Memory B cell (primary cell): ENCODE measurements around the gene MITF.

Source experiments
- ATAC-seq: fragments of 150-1000 bp; cut with Tn5 transposase; 2 replicates; pipeline ENCODE4 v1.10.0; 2021; ENCODE audit warnings: low read depth, mild to moderate bottlenecking, moderate library complexity
- DNase-seq, 2 donors: peaks; one replicate each; pipeline ENCODE4 v3.0.0; 2022; ENCODE audit warnings: low spot score in 2 of 2
- H3K27ac Mint-ChIP-seq: one replicate; pipeline ENCODE4 v1.8.0; 2022; ENCODE audit warnings: mild to moderate bottlenecking, moderate library complexity, mixed read lengths
- H3K27me3 Mint-ChIP-seq: one replicate; pipeline ENCODE4 v1.8.0; 2022; ENCODE audit warnings: mixed read lengths
- H3K36me3 Mint-ChIP-seq: one replicate; pipeline ENCODE4 v1.8.0; 2022; ENCODE audit warnings: mild to moderate bottlenecking, mixed read lengths
- H3K4me1 Mint-ChIP-seq: one replicate; pipeline ENCODE4 v1.8.0; 2022; ENCODE audit warnings: mixed read lengths
- H3K4me3 Mint-ChIP-seq: one replicate; pipeline ENCODE4 v1.8.0; 2022; ENCODE audit warnings: mild to moderate bottlenecking, moderate library complexity, mixed read lengths
- H3K9me3 Mint-ChIP-seq: one replicate; pipeline ENCODE4 v1.8.0; 2022; ENCODE audit warnings: mixed read lengths

The MITF gene

DNA sequence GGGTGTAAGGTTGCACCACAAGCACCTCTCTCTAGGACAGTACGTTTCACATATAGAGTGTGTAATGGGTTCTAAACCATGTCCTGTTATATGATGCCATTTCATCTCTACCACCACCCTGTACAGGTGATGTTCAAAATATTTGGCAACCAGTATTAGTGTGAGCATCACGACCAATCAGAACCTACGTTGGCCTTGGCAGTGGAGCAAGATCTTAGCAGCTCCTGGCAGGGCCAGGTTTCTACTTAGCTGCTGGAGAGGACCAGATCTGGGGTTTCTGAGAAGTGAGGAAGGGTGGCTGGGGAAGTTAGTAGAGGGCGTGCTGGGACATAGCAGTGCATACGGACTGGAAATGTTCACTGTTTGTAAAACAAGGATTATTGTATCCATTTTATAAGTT, 23.1 kb upstream of the MITF start:
- H3K36me3 Mint-ChIP-seq = no peaks in the 10 kb centered on the region
- peaks cover 5% of the 10 kb centered on the region for H3K9me3 Mint-ChIP-seq
- H3K27me3 Mint-ChIP-seq = peaks cover 12% of the 10 kb centered on the region
- H3K4me1 Mint-ChIP-seq = no peaks in the 10 kb centered on the region
- no peak overlapping the region for H3K27ac Mint-ChIP-seq
- H3K4me3 Mint-ChIP-seq = no peak overlapping the region
- ATAC-seq (no peak), DNase-seq (no peak)

DNA sequence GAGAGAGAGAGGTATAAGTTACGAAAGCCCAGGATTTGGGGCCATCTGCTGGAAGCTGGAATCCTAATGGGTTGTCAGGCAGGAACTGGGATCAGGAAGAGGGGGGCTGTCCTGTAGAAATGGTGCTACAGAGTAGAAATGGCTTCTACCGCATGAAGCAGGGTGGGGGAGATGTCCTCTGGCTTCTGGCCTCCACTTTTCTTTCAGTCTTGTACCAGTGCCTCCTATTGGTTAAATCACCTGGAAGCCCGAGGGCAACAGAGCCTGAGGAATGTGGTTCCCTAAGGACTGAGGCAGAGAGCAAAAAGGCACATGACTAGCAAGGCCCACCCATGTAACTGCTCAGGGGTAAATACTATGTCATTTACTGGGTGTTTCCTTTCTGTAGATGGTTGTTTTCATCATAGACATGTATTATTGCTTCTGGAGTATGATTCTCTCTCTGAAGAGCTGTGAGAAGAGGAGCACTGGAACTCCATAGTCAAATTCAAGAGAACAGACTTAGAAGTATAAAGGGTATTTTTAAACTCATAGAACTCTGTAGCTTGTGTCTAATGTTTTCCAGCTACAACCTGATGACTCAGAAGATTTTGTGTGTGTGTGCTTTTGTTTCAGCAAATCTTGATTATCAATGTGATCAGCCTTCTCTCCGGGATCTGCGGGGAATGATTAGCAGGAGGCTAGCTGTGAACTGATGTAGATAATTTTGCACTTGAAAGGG, 20.2 kb upstream of the MITF start:
- DNase-seq (no peak), ATAC-seq (no peak)
- Mint-ChIP-seq H3K27me3 (peaks cover 12% of the 10 kb centered on the region), H3K4me3 (no peak overlapping the region), H3K9me3 (peaks cover 7% of the 10 kb centered on the region), H3K4me1 (no peaks in the 10 kb centered on the region), H3K36me3 (no peaks in the 10 kb centered on the region), H3K27ac (no peak overlapping the region)

DNA sequence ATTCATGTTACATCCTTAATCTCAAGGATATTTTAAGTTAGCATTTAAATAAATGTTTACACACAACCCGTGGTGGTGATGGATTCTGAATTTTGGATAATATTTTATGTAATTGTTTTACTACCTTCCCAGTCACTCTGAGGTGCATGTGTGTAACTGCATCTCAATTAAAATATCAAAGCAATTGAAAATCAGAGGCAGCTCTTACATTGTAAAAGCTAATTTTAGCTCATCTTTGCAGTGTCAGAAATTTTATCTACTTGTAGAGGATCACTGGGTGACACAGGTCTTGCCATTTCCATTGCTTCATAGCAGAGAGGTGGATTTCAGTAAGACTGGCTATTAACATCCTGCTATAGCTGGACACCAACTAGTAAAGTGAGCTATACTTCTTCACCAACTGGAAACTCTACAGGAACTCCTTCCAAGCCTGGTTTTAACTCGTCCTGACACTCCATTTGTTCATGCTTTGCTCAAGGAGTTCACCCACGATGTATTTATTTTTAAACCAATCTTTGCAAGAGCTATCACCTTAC, 19.6 kb upstream of the MITF start:
- Mint-ChIP-seq H3K4me1 (no peaks in the 10 kb centered on the region), H3K9me3 (peaks cover 5% of the 10 kb centered on the region), H3K36me3 (no peaks in the 10 kb centered on the region), H3K27ac (no peak overlapping the region), H3K4me3 (no peak overlapping the region), H3K27me3 (peaks cover 12% of the 10 kb centered on the region)
- ATAC-seq (no peak), DNase-seq (no peak)

DNA sequence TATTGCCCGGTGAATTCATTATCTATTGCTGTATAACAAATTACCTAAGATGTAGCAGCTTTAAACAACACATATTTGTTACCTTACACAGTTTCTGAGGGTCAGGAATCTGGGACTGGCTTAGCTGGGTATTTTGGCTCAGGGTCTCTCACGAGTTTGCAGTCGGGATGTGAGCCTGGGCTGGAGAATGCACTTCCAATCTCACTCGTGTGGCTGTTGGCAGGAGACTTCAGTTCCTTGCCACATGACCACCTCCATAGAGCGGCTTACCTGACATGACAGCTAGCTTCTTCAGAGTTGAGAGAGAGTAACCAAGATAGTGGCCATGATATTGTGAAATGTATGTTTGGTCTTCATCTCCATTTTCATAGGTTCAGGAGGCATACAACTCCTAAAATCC, 18.4 kb upstream of the MITF start:
- H3K36me3 Mint-ChIP-seq = no peaks in the 10 kb centered on the region
- peaks cover 5% of the 10 kb centered on the region for H3K9me3 Mint-ChIP-seq
- DNase-seq (no peak), ATAC-seq (no peak)
- no peak overlapping the region for H3K27ac Mint-ChIP-seq
- H3K27me3 Mint-ChIP-seq = peaks cover 12% of the 10 kb centered on the region
- no peak overlapping the region for H3K4me3 Mint-ChIP-seq
- no peaks in the 10 kb centered on the region for H3K4me1 Mint-ChIP-seq

DNA sequence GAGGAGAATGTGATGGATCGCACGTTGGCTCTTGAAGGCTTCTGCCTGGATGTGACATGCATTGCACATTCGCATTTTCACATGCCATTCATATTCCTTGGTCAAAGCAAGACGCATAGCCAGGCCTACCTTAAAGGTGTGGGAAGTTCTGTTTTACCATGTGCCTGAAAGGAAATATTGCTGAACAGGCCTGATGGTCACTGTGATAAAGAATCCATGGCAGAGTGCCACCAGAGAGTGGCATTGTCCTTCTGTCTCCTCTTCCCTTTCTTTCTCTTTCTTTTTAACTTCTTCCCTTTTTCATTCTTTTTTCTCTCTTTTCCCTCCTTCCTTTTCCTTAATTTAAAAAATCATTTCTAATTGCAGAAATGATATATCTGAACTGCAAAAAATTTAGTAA, 15.9 kb upstream of the MITF start:
- no peak for ATAC-seq
- Mint-ChIP-seq H3K4me1 (no peaks in the 10 kb centered on the region), H3K4me3 (no peak overlapping the region), H3K27me3 (peaks cover 12% of the 10 kb centered on the region), H3K27ac (no peak overlapping the region), H3K36me3 (no peaks in the 10 kb centered on the region), H3K9me3 (peaks cover 5% of the 10 kb centered on the region)
- no peak for DNase-seq

DNA sequence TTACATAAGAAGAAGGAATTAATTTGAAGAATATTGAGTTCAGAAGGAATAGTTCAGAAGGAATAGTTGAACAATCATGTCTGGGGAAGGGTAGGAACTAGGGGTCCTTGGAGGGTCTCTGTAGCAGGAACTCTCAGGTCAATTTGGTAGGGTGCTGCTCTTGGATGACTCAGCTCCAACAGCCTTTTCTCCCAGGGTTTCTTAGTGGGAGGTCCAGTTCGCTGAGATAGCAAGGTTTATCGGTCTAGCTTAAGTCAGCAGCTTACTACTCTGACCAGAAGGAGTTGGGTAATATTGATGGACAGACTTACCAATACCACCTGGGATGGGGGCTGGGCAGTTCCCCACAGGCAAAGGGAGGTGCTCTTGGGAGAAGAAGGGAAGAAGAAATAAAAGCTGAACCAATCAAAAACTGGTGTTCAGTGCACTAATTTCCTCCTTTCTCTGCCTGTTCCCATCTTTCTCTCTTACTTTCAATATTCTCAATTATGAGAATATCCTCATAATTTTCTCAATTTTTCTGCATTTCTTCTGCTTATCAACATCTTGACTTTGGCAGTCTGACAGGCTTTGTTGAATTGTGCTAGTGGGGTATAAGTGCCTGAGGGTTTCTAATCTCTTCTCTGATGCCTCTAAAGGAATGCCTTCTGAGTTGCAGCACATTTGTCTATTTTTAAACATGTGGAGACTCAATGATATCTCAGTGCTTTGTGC, 14.4 kb upstream of the MITF start:
- no peak overlapping the region for H3K4me3 Mint-ChIP-seq
- peaks cover 7% of the 10 kb centered on the region for H3K27me3 Mint-ChIP-seq
- peaks cover 2% of the 10 kb centered on the region for H3K9me3 Mint-ChIP-seq
- no peaks in the 10 kb centered on the region for H3K36me3 Mint-ChIP-seq
- DNase-seq (no peak), ATAC-seq (no peak)
- H3K4me1 Mint-ChIP-seq = no peaks in the 10 kb centered on the region
- no peak overlapping the region for H3K27ac Mint-ChIP-seq

DNA sequence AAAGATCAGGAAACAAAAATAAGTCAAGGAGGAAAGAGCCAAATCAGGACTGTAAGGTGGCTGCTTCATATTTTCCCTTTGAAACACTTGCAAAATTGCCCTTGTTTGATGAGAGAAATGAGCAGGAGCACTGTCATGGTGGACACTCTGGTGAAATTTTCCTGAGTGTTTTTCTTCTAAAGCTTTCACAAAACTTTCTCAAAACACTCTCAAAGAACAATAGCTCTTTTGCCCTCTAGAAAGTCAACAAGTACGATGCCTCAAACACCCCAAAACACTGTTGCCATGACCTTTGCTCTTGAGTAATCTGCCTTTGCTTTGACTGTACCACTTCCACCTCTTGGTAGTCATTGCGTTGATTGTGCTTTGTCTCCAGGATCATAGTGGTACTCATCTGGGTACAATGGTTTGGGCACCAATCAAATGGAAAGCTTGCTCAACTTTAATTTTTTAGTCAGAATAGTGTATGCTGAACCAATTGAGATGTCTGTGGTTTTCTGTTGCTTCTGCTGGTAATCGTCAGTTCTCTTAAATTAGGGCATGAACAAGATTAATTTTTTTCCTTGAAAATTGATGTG, 13.2 kb upstream of the MITF start:
- ATAC-seq (no peak), DNase-seq (no peak)
- Mint-ChIP-seq H3K9me3 (peaks cover 2% of the 10 kb centered on the region), H3K4me1 (no peaks in the 10 kb centered on the region), H3K27me3 (no peaks in the 10 kb centered on the region), H3K4me3 (no peak overlapping the region), H3K27ac (no peak overlapping the region), H3K36me3 (no peaks in the 10 kb centered on the region)

DNA sequence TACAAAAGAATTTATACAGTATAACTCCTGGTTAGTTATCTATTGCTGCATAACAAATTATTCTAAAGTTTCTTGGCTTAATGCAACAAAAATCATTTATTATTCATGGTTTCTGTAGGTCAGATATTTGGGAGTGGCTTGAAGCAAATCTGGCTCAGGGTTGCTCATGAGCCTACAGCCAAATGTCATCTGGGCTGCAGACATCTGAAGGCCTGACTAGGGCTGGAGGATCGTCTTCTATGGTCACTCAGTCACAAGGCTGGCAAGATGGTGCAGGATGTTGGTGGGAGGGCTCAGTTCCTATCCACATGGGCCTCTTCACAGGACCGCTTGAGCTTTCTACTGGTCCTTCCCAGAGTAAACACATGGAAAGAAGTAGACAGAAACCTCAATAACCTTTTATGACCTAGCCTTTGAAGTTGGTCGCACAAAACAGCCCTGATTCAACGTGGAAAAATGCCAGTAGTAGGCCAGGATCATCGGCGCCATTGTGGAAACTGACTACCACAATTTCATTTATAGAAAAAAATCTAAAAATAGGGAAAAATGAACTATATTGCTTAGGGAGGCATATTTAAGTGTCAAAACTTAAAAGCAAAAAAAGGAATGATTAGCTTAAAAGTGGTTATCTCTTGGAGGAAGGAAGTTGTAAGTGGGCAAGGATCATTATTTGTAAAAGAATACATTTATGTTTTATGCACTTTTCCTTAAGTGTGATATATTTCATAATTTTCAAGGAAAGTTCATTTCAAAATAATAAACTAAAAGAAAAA, 9.9 kb upstream of the MITF start:
- no peaks in the 10 kb centered on the region for H3K9me3 Mint-ChIP-seq

DNA sequence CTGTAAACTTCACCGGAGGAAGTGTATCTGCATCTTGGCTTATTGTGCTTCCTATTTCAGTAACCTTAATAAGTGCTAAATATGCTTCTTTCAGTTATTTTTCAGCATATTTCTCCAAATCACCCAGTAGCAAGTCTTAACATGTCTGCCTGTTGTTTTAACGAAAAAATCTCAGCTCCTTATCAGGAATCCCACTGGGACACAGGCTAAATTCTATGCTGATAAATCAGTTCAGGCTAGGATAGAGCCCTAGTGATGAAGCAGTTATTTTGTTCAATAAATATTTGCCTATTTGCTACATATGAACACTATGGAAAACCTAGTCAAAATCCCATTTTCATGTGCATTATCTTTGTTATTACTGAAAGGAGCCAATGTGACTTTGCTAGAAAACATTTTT, 8.2 kb upstream of the MITF start:
- ATAC-seq (no peak), DNase-seq (no peak)
- Mint-ChIP-seq H3K27me3 (no peaks in the 10 kb centered on the region), H3K36me3 (no peaks in the 10 kb centered on the region), H3K27ac (no peak overlapping the region), H3K4me3 (no peak overlapping the region), H3K4me1 (no peaks in the 10 kb centered on the region), H3K9me3 (no peaks in the 10 kb centered on the region)

More for the DNA sequence above, 9.9 kb upstream of the MITF start:
- DNase-seq (no peak), ATAC-seq (no peak)
- Mint-ChIP-seq H3K4me3 (no peak overlapping the region), H3K27ac (no peak overlapping the region), H3K4me1 (no peaks in the 10 kb centered on the region), H3K27me3 (no peaks in the 10 kb centered on the region), H3K36me3 (no peaks in the 10 kb centered on the region)

DNA sequence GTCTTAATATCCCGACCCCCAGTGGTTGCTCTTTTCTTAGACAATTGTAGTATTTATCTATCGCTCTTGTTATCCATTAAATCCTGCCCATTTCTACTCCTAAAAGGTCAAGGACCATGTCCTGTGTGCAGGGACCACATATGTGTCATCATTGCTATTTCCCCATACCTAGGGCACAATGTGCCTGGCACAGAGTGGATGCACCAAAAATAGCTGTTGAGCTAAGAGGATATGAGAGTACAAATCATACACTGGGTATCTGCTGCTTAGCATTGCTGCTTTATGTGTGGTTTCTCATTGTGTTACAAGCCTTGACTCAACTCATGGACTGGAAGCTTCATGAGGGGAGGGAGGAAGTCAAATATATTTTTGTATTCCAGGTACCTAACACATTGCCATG, 3.4 kb upstream of the MITF start:
- H3K27ac Mint-ChIP-seq = no peak overlapping the region
- ATAC-seq (no peak), DNase-seq (no peak)
- H3K4me3 Mint-ChIP-seq = no peak overlapping the region
- H3K36me3 Mint-ChIP-seq = peaks cover 2% of the 10 kb centered on the region
- H3K27me3 Mint-ChIP-seq = peaks cover 12% of the 10 kb centered on the region
- H3K4me1 Mint-ChIP-seq = peaks cover 3% of the 10 kb centered on the region
- H3K9me3 Mint-ChIP-seq = no peaks in the 10 kb centered on the region

DNA sequence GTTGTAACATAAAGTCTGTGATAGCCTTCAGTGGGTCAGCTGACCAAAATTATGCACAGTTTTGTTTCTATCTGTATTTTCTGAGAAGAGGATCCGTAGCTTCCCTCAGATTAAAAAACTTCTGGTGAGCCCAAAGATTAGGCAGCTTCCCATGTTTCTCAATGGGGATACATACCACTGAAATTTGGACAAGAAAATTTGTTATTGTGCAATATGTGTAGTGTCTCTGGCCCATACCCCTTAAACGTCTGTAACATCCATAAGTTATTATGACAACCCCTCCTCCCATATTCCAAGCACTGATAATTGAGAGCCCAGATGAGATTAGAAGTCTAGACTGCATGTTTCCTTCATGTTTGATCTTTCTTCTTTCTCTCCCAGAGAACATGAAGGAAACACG, 1.9 kb upstream of the MITF start:
- ATAC-seq = no peak
- H3K27ac Mint-ChIP-seq = no peak overlapping the region
- H3K4me1 Mint-ChIP-seq = peaks cover 3% of the 10 kb centered on the region
- H3K4me3 Mint-ChIP-seq = no peak overlapping the region
- DNase-seq = no peak
- peaks cover 23% of the 10 kb centered on the region for H3K27me3 Mint-ChIP-seq
- peaks cover 2% of the 10 kb centered on the region for H3K36me3 Mint-ChIP-seq
- no peaks in the 10 kb centered on the region for H3K9me3 Mint-ChIP-seq

DNA sequence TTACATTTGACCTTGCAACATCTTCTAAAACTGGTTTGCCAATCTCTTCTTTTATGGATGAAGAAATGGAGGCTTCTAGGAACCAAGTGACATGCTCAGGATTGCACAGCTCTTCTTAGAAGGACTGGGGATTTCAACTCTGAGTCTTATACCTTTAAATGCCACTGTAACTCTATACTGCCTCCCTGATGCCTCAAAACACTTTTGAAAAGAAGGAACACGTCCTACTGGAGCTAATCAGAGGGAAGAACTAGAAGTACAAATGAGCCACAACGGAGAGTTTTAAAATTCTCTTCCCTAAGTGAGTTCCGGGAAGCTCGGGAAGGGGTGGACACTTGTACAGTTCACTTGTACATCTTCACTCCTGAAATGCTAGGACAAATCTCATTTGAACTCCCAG, 949 bp upstream of the MITF start:
- Mint-ChIP-seq H3K4me1 (peaks cover 3% of the 10 kb centered on the region), H3K27ac (no peak overlapping the region), H3K36me3 (peaks cover 2% of the 10 kb centered on the region), H3K4me3 (no peak overlapping the region), H3K9me3 (no peaks in the 10 kb centered on the region), H3K27me3 (peaks cover 25% of the 10 kb centered on the region)
- DNase-seq (no peak), ATAC-seq (no peak)

DNA sequence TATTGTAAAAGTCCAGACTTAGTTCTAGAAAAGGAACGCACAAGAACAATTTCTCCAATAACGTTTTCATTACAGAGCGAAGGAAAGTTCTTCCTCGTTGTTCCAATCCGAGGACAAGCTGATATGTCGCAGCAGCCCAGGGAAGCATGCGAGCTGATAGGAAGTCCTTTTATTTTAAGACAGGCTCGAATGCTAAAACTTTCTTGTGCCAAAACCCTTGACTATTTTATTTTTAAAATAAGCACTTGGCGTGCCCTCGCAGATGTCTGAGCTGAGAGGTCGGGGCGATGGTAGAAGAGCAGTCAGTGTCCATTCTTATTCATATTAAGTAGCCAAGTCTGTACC, 433 bp upstream of the MITF start:
- peaks cover 3% of the 10 kb centered on the region for H3K4me1 Mint-ChIP-seq
- no peak for DNase-seq
- H3K27me3 Mint-ChIP-seq = peaks cover 25% of the 10 kb centered on the region
- no peak for ATAC-seq
- no peak overlapping the region for H3K27ac Mint-ChIP-seq
- H3K36me3 Mint-ChIP-seq = peaks cover 2% of the 10 kb centered on the region
- H3K9me3 Mint-ChIP-seq = no peaks in the 10 kb centered on the region
- H3K4me3 Mint-ChIP-seq = no peak overlapping the region
